ENCODE results near the gene PERP.
"Not testable (repeated sequence)": the region's sequence is repeated elsewhere in the genome, so short reads cannot be mapped to it uniquely, and the experiment has no call there.

Gene PERP

GRCh38 chr6:138107078-138107751 lies at the start of gene PERP:
PERP (minus strand) TSS chr6:138107419; CDS start chr6:138107340, 79 bp downstream.
- peak; percentile 24 for DNase-seq

DNA sequence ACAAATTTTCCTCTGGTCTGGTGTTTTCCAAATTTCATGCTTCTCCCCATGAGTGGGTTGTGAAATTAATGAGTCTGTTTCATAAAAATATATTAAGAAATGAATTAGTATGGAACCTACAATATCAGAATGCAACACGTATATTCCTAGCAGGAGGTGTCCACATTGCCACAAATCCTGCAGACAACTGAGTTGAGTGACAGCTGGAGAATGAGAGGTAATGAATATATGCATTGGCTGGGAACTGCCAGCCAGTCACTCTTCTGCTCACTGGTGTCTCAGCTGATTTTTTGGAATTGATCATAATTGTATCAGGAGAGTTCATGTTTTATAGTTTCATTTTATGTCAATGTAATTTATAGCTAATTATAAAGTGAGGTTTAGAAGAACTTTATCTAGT lies 48.2 kb upstream of the PERP start:
- no peak for DNase-seq

DNA sequence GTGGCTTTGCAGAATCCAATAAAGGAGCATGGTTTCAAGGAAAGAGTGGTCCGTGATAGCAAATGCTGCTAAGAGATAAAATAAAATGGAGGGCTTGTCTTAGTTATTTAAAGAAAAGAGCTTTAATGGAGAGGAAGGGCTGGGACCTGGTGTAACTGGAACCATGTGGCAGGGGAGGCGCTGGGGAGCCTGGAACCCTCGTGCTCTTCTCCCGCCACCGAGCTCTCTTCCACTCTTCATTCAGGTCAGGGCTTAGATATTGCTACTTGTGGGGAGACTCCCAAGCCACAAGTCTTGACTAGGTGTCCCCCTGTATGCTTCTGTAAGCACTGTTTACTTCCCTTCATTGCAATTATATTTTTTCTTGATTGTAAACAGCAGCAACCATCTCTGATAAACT lies 39.3 kb upstream of the PERP start:
- DNase-seq, result no peak

DNA sequence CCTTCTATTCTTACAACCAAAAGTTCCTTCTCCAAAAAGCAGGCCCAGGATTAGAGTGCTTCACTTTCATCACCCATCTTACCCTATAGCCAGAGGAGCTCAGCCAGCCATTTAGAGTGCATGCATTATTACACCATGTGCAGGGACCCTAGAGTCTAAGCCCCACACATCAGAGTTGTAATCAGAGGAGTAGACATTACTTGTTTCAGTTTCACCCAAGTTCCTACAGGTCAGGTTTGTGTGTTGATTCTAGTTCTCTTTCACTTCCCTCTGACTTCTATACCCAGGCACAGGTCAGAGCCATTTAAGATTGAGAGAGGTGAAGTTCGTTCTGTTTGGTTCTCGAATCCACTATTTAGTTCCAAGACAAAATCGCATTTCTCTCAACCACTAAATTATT lies 38.2 kb upstream of the PERP start:
- DNase-seq, result no peak

GRCh38 chr6:138142806-138143205 lies 35.6 kb upstream of the PERP start:
- DNase-seq, result no peak

- no peak for DNase-seq
Observed at GRCh38 chr6:138129190-138129589, 22.0 kb upstream of the PERP start.

DNA sequence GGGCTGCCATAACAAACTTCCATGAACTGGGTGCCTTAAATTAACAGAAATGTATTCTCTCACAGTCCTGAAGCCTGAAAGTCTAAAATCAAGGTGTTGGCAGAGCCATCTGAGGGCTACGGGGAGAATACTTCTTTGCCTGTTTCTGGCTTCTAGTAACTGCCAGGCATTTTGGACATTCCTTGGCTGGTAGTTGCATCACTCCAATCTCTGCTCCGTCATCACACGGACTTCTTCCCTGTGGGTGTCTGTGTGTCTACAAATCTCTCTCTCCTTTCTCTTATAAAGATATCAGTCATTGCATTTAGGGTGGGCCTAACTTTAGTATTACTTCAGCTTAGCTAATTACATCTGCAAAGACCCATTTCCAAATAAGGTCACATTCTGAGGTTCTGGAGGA lies 20.9 kb upstream of the PERP start:
- DNase-seq, result no peak

- no peak for DNase-seq
Observed at GRCh38 chr6:138124096-138124495, 16.9 kb upstream of the PERP start.

GRCh38 chr6:138119976-138120375 lies 12.8 kb upstream of the PERP start:
- no peak for DNase-seq

DNA sequence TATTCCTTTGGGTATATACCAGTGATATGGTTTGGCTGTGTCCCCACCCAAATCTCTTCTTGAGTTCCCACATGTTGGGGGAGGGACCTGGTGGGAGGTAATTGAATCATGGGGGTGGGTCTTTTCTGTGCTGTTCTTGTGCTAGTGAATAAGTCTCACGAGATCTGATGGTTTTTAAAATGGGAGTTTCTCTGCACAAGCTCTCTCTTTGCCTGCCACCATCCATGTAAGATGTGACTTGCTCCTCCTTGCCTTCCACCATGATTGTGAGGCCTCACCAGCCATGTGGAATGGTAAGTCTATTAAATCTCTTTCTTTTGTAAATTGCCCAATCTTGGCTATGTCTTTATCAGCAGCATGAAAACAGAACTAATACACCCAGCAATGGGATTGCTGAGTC lies 12.0 kb upstream of the PERP start:
- not testable (repeated sequence) for DNase-seq

DNA sequence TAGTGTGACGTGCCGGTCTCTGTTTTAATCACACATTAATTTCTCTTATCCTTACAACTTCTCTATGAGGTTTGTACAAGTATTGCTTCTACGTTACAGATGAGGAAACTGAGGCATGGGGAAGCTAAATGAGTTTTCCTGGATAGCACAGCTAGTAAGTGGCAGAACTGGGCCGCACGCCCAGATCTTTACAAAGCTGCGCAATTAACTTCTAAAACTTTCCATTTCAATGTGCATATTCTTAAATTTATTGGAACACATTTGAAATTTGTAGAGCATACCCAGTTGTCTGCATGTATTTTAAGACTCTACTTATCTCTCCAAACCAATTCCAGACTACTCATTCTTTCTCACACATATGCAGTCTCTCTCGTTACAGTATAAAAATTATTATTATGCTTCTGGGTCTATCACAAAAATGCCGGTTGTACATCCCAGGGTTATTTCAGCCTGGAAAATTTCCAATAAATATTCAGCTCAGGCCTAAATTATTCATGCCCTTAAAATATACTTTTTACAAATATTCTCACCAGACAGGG lies 10.2 kb upstream of the PERP start:
- no peak for DNase-seq

DNA sequence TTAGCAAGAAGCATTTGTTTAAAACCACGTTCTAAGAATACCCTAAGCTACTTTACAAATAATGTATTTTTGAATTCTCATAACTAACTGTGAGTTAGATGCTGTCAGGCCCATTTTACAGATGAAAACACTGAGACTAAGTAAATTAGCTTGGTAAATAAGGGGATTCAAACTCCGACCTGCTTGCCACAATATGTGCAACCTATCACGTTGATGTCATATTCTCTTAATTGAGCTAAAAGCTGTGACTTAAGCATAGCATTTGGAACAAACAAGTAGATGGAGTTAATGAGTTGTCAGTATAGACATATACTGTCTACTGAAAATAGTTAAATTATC lies 9.4 kb upstream of the PERP start:
- no peak for DNase-seq

DNA sequence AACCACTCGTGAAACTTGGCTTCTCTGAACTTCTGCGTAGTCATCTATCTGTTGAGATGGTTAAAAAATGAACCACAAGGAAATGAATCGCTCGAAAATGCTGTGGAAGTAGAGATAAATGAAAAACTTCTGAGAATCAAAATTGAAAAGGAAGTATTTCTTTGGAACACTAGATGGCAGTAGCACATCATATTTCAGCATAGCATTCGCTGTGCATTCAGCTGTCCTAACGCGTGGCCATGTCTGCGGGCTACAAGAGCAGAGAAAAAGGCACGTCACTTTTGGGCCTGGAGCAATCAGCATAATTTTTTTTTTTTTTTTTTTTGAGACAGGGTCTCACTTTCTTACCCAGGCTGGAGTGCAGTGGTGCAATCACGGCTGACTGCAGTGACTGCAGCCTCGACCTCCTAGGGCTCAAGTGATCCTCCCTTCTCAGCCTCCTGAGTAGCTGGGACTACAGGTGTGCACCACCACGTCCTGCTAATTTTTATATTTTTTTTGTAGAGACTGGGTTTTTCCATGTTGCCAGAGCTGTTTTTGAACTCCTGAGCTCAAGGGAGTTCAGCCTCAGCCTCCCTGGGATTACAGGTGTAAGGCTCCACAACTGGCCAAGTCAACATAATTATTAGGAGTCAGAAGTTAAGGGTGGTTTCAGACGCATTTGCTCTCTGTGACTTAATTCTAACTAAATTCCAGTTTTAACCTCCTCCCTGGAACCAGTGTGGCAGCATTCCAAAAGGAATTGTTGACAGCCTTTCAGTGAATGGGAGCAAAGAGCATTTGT lies 8.8 kb upstream of the PERP start:
- DNase-seq, result peak; percentile 46

DNA sequence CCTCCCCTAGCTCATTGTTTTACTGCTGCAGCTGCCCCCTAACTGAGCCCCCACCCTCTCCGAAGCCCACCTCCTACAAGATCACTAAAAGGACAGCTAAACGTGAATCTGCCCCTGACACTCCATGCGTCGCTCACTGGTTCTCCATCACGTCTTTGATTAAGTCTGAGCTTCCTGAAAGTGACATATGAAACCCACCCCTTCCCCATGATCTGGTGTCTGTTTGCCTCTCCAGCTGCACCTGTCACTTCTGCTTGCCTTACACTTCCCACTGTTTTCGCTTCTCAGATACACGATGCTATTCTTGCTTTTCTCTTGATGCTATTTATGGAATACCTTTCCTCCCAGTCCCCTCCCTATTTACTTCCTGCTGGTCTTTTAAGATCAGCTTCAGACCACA lies 8.0 kb upstream of the PERP start:
- DNase-seq, result no peak

- DNase-seq, result no peak
Observed at GRCh38 chr6:138113588-138114210, 6.5 kb upstream of the PERP start.

DNA sequence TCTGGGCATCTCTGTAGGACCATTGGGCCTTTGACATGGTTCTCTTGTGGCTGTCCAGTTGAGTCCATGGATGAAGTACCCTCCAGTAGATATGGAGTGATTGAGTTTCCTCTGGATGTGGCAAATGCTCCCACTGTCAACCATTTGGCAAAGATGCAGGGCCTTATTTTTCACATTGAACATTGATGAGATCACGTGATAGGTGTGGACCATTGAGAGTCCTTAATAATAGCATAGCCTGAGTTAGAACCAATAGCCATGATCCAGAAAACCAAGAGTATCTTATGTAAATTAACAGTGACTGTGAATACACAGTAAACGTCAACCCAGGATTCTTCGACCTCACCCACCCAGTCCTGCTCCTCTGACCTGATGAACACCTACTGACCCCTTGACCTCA lies 3.0 kb upstream of the PERP start:
- no peak for DNase-seq

GRCh38 chr6:138109042-138109997 lies 2.1 kb upstream of the PERP start:
- peak; percentile 28 for DNase-seq

- peak; percentile 21 for DNase-seq
Observed at GRCh38 chr6:138107752-138108592, 753 bp upstream of the PERP start.

DNA sequence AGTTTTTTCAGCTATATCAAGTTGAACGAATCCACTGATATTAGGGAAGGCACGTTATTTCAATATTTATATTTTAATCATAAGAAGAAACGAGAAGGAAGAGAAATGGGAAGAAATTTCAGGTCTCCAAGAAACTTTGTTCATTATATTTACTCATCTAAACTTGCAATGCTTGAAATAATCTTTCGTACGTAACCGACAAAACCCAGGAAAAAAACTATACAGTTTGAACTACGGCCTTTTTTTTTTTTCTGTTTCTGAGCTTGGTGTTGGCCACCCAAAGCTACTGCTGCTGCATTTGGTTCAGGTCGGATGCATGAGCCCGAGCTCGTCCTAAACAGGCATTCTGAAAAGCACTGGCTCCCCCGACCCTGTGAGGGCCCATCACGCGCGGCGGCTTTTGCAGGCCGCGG lies 548 bp downstream of the PERP start:
- DNase-seq, result no peak

DNA sequence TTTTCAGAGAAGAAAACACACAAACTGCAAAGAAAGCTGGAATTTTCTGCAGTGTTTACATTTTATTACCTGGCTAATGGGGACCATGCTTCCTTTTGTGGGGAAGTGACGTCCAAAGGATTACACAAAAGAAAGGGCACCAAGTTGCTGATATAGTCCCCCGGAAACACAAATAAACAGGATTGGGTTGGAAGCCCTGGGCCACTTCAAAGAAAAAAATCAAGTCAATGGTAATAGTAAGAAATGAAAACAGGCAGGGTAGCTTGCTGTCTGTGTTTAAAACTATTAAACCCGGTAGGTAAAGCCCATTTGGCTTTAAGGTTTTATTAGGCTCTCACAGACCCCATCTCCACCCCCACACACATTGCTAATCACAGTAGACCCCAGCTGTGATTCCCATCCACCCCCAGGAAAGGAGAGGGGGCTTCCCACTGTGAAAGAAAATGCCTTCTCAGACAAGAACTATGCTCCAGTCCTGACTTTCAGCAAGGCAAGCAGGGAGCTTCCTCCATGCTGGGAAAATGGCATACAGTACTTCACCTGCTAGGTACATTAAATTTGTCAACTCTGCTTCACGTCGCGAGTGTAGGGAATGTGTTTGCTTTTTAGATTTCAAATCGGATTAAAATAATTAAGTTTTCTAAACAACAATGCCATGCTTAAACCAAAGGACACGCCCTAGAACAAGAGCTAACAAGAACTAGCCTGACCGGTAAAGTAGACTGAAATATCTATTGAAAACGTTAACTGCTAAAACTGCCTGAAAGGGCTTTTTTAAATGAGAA lies 1.1 kb downstream of the PERP start:
- peak; percentile 11 for DNase-seq

GRCh38 chr6:138105446-138105845 lies 1.8 kb downstream of the PERP start:
- no peak for DNase-seq
